Posterior vena cava (tissue), 2 donors: Measurements from ENCODE around the gene FCRLB. TPM values are rescaled to one million over a fixed set of nuclear protein-coding genes. Genes with fewer than 3 reads are reported as not detected.
A peak's percentile ranks its signal among the peaks of the same experiment; 100 is the strongest.
"Not testable (repeated sequence)": the region's sequence is repeated elsewhere in the genome, so short reads cannot be mapped to it uniquely, and the experiment has no call there.

ENCODE experiments used
- DNase-seq: peaks from one replicate; pipeline ENCODE4 v3.0.0-alpha.2; 2020; ENCODE audit warnings: low spot score
- intact Hi-C, 2 donors: fragments of 100-400 bp; cut with DNase I; formaldehyde crosslinking; loops; one replicate each; pipeline versions ENCODE4 v1.14.1 to v1.14.2; 2022 to 2023
- total RNA-seq, 2 donors: library from RNA; stranded (reverse); fragmentation: NEBNext Ultra II Directional; extraction: Animal tissue kit (Norgen Biotek cat#: 25700); gene quantifications; one replicate each; pipeline ENCODE4 v1.2.1, GENCODE V29; 2021
- donor health status: DM: yes; HTN: yes; CAD: no.
- donor health status: DM: yes; HTN: yes; CAD: no.

Gene FCRLB
- total RNA-seq, 2 donors from 2014 or later = 0.38 to 0.74 TPM

- intact Hi-C loops = loop anchor here in 1 of 2 donors (5.0 kb wide), 1 partner anchor 249 kb away; no protein-coding TSS in a partner anchor
- DNase-seq = no peak
Observed at GRCh38 chr1:161736335-161736969, 15.1 kb downstream of the FCRLB start.

- DNase-seq = no peak
- intact Hi-C loops = loop anchor here in 1 of 2 donors (5.0 kb wide), 1 partner anchor 250 kb away; no protein-coding TSS in a partner anchor
Observed at GRCh38 chr1:161737625-161738024, 16.3 kb downstream of the FCRLB start.

- intact Hi-C loops = loop anchor here in 1 of 2 donors (5.0 kb wide), 1 partner anchor 251 kb away; no protein-coding TSS in a partner anchor
- no peak for DNase-seq
Observed at GRCh38 chr1:161738627-161739287, 17.4 kb downstream of the FCRLB start.

- intact Hi-C loops = loop anchor here in 1 of 2 donors (5.0 kb wide), 1 partner anchor 253 kb away; no protein-coding TSS in a partner anchor
Observed at GRCh38 chr1:161739865-161740566, 18.7 kb downstream of the FCRLB start.

GRCh38 chr1:161740921-161741320, 19.6 kb downstream of the FCRLB start:
- intact Hi-C loops = no loop called here
- no peak for DNase-seq

More at GRCh38 chr1:161739865-161740566, 18.7 kb downstream of the FCRLB start:
- DNase-seq = no peak

GRCh38 chr1:161743231-161743630, 21.9 kb downstream of the FCRLB start:
- no peak for DNase-seq
- intact Hi-C loops = no loop called here

- no peak for DNase-seq
- intact Hi-C loops = no loop called here
Observed at GRCh38 chr1:161747801-161748200, 26.5 kb downstream of the FCRLB start.

- intact Hi-C loops = no loop called here
- DNase-seq = peak; percentile 98
Observed at GRCh38 chr1:161749509-161750407, 28.4 kb downstream of the FCRLB start, which contains the start of gene DUSP12. TSS of gene DUSP12 (plus strand) at chr1:161749786. CDS start at chr1:161749802, 16 bp downstream.

GRCh38 chr1:161763522-161764098, 42.3 kb downstream of the FCRLB start:
- no peak for DNase-seq
- intact Hi-C loops = loop anchor here in 1 of 2 donors (5.0 kb wide), 1 partner anchor 656 kb away; no protein-coding TSS in a partner anchor

GRCh38 chr1:161766102-161766981, 45.0 kb downstream of the FCRLB start, which contains the start of gene ATF6:
TSS of gene ATF6 (plus strand) at chr1:161766320. CDS start at chr1:161766361, 41 bp downstream.
- peak; percentile 97 for DNase-seq
- intact Hi-C loops = no loop called here

GRCh38 chr1:161768461-161768860, 47.1 kb downstream of the FCRLB start:
- intact Hi-C loops = no loop called here
- no peak for DNase-seq

- intact Hi-C loops = no loop called here
- DNase-seq = no peak
Observed at GRCh38 chr1:161768986-161769672, 47.8 kb downstream of the FCRLB start.

- intact Hi-C loops, DNase-seq: not testable (repeated sequence)
Observed at GRCh38 chr1:161769673-161770045, 48.3 kb downstream of the FCRLB start.

- intact Hi-C loops = no loop called here
Observed at GRCh38 chr1:161770250-161770649, 48.9 kb downstream of the FCRLB start.

GRCh38 chr1:161771161-161771560, 49.8 kb downstream of the FCRLB start:
- intact Hi-C loops = no loop called here
- no peak for DNase-seq

More at GRCh38 chr1:161770250-161770649, 48.9 kb downstream of the FCRLB start:
- no peak for DNase-seq

- intact Hi-C loops = no loop called here
- no peak for DNase-seq
Observed at GRCh38 chr1:161771973-161772372, 50.6 kb downstream of the FCRLB start.

- intact Hi-C loops = no loop called here
Observed at GRCh38 chr1:161772397-161772796, 51.1 kb downstream of the FCRLB start.

More at GRCh38 chr1:161772397-161772796, 51.1 kb downstream of the FCRLB start:
- DNase-seq = no peak
